GM18508 (cell line): ENCODE data around the gene MMP23B.
"Not testable (repeated sequence)": the region's sequence is repeated elsewhere in the genome, so short reads cannot be mapped to it uniquely, and the experiment has no call there.

Experiments
- ATAC-seq: cut with Tn5 transposase; IDR thresholded peaks from one replicate; pipeline ENCODE4 v1.9.1; 2021; ENCODE audit warnings: moderate number of reproducible peaks; ENCODE audit not compliant: insufficient read depth, unreplicated experiment

The MMP23B gene

GRCh38 chr1:1631782-1632420 is at the start of gene MMP23B:
Gene MMP23B (plus strand): TSS chr1:1632173. CDS start chr1:1632219, 46 bp downstream.
- no peak for ATAC-seq

- ATAC-seq, result no peak
Observed at GRCh38 chr1:1582585-1583346, 49.2 kb upstream of the MMP23B start.

DNA sequence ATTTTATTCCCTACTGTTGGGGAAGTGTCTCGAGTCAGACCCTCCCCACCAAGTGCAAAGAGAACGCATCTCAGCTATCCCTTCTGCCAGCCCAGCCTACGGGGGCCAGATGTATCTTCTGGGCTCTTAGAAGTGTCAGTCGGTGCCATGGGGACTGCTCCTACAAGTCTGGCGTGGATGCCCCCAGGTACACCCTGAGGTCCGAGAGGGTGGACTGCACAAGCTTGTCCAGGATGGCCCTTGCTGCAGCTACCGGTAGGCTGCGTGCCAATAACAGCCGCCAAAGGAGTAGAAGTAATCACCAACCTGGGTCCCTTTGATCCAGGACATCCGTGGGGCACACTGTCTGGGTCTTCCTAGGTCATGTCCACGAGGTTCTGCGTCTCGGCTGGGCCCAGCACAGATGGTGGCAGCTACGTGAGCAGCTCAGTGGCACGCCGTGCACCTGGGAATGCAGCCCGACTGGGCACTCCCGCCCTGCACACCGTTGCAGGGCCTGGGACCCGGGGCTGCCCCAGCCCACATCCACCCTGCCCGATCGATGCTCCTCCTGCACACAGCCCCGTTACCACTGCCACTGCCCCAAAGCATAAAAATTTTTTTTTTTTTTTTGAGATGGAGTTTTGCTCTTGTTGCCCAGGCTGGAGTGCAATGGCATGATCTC is 48.5 kb upstream of the MMP23B start:
- ATAC-seq, result no peak

DNA sequence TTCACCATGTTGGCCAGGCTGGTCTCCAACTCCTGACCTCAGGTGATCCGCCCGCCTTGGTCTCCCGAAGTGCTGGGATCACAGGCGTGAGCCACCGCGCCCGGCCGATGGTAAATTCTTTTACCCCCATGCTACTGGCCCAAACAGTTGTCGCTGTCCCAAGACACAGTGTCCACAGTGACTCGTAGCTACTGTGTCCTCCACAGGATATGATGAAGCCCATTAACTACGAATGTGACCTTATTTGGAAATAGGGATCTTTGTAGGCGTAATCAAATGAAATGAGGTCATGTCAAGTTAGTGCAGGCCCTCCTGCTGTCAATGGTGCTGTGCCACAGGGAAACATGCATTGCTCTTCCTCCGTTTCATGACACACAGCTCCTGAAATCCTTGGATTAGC is 40.5 kb upstream of the MMP23B start:
- no peak for ATAC-seq

DNA sequence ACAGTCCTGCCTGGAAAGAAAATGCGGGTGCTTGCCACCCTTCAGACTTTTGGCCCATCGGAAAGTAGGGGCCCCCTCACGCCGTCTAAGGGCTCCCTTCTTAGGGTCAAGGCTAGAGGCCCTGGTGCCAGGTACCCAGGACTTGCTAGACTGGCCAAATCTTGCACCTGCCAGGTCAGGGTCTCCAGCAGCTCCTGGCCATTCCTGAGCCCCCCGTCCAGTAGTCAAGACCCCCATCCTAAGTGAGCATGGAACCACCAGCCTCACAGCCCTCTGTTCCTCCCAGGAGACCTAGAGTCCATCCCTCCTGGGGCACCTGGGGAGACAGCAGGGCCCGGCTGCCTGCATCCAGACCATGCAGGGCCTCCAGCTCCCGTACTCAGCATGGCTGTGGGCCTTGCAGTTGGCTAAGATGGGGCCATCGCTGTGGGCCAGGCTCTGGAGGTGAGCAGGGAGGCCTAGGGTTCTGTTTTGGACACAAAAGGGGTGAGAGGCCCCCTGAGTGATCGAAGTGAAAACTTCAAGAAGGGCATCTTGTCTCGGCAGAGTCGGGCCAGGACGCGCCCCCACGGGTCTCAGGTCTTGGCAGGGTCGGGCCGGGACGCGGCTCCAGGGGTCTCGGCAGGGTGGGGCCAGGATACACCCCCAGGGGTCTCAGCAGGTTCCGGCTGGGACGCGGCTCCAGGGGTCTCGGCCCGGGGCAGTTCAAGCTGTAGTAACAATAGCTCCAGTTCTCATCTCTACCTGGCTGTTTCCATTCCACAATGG is 38.0 kb upstream of the MMP23B start:
- ATAC-seq, result no peak

DNA sequence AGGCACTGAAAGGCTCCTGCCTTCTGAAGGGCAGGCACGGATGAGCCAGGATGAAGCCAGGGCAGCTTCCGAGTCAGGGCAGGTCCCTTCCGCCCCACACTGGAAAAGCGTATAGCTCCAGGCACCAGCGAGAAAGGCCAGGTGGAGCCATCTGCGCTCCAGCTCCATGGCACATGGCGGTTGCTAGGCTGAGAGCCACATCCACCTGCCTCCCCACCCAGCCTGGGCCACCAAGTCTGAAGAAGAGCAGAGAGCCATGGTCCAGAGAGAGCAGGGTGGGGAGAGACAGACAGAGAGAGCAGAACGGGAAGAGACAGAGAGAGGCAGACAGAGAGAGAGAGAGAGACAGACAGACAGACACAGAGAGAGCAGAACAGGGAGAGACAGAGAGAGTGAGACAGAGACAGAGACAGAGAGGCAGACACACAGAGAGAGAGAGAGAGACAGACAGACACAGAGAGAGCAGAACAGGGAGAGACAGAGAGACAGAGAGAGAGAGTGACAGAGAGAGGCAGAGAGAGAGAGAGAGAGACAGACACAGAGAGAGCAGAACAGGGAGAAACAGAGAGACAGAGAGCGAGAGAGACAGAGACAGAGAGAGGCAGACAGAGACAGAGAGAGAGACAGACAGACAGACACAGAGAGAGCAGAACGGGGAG is 37.2 kb upstream of the MMP23B start:
- ATAC-seq, result no peak

GRCh38 chr1:1595341-1595740 is 36.6 kb upstream of the MMP23B start:
- ATAC-seq, result not testable (repeated sequence)

DNA sequence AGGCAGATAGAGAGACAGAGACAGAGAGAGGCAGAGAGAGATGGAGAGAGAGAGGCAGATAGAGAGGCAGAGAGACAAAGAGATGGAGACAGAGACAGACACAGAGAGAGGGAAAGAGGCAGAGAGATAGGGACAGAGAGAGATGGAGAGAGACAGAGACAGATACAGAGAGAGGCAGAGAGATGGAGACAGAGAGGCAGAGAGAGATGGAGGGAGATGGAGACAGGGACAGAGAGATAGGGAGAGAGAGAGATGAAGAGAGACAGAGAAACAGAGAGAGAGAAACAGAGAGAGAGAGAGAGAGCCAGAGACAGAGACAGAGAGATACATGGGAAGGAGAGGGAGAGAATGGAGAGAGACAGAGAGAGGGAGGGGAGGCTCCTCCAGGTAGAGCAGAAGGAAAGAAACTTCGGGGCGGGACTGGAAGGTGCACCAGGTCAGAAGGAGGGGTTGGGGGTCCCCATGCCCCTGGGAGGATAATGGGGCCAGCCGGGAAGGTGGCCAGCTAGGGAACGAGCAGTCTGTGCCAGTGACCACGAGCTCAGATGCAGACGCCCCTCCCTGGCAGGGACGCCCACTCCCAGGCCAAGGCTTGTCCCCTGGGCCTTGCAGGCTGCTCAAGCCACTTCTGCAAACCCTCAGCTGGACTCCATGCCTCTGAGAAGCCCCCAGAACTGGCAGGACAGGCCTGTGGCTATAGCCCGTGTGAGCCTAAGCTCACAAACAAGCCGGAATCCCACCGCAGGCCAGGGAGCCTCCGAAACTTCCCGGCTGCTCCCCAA is 35.3 kb upstream of the MMP23B start:
- no peak for ATAC-seq

- ATAC-seq, result no peak
Observed at GRCh38 chr1:1597275-1597930, 34.6 kb upstream of the MMP23B start.

DNA sequence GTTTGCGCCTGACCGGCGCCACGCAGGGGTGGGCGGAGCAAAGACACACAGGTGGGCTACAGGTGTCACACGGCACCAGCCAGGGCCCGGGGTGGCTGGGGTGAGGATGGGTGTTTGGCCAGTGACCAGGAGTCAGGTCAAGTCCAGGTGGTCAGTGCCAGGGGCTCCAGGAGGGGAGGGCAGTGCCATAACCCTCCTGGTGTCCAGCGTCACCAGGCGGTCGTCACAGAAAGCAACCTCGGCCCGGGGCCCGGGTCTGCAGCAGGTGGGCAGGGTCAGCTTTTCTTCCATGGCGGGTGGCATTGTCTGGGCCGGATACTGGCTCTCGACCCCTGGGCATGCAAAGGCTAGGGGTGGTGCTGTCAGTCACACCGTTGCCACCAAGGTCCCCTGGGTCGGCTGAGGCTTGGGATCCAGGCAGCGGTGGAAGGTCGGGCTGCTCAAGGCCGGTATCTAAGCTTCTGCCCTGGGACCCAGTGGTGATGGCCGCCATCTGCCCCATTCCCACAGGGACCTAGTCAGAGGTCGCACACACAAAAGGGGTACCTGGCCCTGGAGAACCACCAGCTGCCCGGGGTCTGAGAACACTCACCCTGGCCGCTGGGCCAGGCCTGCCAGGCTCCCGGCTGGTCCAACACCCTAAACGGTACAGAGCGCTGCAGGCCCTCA is 33.8 kb upstream of the MMP23B start:
- ATAC-seq, result no peak

DNA sequence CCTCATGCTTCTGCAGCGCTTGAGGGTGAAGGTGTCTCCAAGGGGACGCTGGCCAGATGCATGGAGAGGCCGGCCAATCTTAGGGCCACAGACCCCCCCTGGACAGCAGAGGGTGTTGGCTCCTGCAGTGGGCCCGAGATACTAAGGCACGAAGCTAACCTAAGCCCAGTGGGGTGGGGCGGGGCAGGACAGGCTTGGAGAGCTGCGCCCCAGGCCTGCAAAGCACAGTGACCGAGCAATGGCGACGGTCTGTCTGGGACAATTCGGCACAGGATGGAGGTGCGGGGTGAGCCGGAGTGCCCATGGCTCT is 33.3 kb upstream of the MMP23B start:
- ATAC-seq, result no peak

DNA sequence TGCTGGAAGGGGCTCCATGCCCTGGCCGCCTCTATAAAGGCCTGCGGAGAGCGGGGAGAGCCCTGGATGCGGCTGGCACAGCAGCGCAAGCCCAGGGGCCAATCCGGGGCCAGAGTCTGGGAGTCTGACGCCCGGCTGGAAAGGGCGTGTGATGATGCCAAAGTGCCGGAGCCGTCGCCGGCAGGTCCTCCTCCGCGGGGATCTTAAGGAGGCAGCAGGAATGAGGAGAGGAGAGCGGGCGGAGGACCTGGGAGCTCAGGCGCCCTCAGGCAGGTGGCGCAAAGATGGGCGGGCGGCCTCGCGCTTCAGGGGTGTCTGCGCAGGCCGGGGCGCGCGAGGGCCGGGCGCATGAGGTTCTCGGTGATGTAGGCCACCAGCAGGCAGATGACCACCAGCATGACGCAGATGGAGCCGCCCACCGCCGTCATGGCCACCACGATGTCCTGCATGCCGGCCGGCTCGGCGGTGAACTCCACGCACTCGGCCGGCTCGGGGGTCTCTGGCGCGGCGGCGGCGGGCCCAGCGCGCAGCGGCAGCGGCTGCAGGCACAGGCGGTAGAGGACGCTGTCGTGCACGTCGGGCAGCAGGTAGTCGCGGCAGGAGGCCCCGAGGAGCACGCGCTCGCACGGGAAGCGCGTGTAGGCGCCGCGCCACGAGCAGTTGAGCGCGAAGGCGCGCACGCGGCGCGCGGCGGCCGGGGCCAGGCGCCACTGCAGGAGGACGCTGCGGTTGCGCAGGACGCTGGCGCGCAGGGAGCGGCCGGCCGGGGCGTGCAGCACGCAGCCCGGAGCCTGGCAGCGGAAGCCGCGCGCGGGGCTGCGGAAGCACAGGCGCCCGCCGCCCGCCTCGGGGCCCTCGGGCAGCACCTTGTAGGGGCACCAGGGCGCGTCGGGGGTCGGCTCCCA is 32.7 kb upstream of the MMP23B start:
- ATAC-seq, result no peak

DNA sequence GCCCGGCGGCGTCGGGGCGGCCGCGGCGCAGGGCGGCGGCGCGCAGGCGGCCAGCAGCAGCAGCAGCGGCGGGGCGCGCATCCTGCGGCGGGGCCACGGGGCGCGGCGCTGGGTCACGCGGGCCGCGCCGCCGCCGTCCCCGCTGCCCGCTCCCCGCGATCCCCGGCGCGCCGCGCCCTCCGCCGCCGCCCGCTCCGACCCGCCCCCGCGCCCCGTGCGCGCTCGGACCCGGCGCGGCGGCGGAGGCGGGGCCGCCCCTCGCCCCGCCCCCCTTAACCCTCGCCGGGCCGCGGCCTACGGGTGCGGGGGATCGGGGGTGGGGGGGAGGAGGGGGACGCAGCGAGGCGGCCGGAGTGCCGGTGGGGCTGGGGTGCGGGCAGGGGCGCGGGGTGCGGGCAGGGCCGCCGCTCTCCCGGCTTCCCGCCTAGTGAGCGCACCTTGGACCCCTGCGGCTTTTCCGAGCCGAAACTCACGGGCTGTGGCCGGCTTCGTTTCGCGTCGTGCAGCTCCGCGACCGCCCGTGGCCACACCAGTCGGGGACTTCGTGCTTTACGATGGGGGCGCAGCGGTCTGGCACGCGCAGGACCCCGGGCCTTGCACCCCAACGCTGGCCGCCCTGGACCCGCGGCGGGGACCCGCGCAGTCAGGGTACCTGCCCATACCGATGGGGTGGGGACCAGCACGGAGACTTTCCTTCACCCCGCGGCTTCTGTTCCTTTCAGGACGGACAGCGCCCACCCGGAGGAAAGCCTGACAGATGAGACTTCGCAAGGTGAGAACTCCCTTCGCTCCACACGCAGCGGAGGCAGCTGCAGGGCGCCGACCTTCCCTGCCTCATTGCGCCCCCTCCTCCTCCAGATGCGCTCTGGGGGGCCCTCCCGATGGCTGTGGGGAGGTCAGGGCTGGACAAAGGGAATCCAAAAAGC is 31.8 kb upstream of the MMP23B start, which contains the start of gene FNDC10:
TSS of gene FNDC10 (minus strand) at position 201 of the 926 bp plus-strand sequence. CDS start at position 81, 120 bp downstream.
- ATAC-seq, result no peak

DNA sequence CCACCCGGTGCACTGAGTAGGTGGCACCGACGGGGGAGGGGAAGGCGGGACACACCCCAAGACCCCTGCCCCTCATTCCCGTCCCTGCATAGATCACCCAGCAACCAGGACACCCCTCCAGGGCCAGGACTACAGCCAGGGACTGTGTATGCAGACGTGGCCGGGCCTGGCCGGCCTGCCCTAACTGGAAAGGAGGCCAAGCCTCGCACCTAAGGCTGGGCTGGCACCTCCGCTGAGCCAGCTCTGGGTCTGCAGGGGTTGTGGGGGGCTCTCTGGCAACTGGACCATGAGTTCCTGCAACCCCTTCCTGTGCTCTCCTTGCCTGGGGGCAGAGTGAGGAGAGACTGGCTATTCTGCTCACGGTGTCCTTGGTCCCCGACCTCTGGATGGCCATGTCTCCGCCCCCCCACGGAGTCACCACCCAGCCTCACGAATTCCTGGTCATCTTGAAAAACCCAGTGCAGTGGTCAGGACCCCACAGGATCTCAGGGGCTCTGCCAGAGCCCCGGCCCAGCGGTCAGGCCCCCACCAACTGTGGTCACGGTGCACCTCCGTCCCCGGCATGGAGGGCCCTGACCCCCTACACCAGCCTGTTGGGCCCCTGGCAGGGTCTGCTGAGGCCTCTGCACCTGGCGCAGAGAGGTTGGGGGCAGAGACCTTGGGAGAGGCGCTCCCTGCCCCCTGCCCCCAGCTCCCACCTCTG is 31.0 kb upstream of the MMP23B start:
- no peak for ATAC-seq

DNA sequence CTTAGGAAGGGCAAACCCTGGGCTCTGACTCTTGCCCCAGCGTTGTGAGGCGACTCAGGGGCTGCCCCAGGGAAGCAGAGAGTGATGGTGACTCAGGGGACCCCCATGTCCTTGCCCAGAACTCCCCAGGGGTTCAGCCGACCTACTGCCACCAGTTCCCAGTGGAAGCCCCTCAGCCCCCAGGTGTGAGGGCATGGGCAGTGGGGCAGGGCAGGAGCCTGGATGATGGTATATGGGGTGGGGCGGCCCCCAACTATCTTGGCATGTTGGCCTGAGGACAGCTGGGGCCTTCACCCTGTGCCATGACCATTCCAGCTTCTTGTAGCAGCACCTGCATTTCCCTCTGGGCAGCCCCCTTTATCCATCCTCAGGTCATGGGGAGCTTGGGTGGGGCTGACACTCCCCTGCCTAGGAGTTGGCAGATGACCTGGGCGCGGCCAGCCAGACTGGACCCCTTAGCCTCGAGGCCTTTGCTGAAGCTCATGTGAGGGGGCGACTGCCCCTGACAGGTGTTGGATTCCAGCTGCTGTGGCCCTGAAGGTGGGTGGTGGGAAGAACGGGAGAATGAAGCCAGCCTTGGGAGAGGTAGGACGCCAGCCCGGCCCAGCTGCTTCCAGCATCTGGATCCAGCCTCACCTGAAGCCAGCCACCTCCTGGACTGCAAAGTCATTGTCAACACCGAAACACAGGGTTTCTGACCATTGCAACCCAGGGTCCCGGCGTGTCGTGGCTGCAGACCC is 30.2 kb upstream of the MMP23B start:
- no peak for ATAC-seq
